Epithelial cell of esophagus (primary cell): ENCODE data around the gene VAV1.
A peak's percentile ranks its signal among the peaks of the same experiment; 100 is the strongest.

Experiments
- DNase-seq: peaks from one replicate; pipeline ENCODE4 v3.0.0; 2010; ENCODE audit warnings: low read depth
- H3K4me3 ChIP-seq: 2 replicates; pipeline ENCODE4 v1.5.1; 2011; ENCODE audit warnings: mild to moderate bottlenecking, low read length, control low read depth
- TF ChIP-seq, protein P1 (sequence below): IDR thresholded peaks from 2 replicates; pipeline ENCODE4 v1.5.1; 2011; ENCODE audit warnings: low read depth, mild to moderate bottlenecking, low read length, control low read depth, inconsistent platforms; ENCODE audit not compliant: insufficient read depth; ENCODE audit errors: missing control alignments

Gene VAV1

DNA sequence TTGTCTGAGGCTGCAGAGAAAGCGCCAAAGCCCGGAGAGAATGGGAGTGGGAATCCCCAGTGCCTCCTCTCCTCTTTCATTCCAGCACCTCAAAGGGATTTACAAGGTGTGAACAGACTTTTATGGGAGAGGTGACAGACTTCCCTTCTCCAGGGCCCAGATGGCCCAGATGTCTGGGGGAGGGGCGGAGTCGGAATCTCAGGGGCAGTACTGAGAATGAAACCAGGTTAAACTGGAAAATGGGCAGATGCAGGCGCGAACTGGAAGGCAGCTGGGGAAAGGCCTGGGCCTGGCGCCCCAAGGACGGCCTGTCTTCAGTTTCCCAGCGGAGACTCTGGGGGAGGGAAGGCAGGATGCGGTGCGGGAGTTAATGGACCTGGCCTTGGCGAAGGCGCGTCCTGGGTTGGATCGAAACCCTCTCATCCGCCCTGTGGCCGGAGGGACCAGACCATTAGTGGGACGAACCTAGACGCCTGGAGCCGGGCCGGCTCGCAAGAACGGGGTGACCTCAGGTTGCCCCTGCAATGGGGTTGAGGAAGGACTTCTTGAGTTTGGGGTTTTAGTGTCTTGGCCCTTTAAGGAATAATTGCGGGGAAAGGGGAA lies 33.6 kb upstream of the VAV1 start:
- peak; percentile 34 for DNase-seq
- peak overlapping the region; percentile 44 for H3K4me3 ChIP-seq
- TF ChIP-seq, protein P1, sequence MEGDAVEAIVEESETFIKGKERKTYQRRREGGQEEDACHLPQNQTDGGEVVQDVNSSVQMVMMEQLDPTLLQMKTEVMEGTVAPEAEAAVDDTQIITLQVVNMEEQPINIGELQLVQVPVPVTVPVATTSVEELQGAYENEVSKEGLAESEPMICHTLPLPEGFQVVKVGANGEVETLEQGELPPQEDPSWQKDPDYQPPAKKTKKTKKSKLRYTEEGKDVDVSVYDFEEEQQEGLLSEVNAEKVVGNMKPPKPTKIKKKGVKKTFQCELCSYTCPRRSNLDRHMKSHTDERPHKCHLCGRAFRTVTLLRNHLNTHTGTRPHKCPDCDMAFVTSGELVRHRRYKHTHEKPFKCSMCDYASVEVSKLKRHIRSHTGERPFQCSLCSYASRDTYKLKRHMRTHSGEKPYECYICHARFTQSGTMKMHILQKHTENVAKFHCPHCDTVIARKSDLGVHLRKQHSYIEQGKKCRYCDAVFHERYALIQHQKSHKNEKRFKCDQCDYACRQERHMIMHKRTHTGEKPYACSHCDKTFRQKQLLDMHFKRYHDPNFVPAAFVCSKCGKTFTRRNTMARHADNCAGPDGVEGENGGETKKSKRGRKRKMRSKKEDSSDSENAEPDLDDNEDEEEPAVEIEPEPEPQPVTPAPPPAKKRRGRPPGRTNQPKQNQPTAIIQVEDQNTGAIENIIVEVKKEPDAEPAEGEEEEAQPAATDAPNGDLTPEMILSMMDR = no peak

DNA sequence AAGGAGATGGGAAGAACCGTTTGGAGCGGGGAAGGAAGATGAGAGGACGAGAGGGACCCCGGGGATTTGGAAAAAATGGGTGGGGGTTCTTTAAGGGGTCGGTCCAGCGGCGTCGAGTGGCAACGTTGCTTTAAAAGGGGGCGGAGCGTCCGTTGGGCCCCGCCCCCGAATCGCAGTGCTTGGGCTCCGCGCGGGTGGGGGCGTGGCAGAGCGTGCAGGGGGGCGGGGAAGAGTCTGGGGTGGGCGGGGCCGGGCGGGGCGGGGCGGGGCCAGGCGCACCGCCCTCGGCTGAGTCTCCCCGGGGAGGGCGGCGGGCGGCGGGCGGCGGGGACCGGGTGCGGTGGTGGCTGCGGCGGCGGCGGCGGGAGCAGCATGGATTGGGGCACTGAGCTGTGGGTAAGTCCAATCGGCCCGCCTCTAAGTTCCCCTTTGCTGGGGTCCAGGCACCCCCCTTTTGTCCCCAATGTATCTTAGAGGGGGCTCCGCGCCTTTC lies 33.1 kb upstream of the VAV1 start, which contains the start of gene TRIP10:
Gene TRIP10 (plus strand): TSS at position 291 of the 493 bp plus-strand sequence. CDS start 82 bp downstream, at position 373.
- TF ChIP-seq, protein P1 = no peak
- DNase-seq = peak; percentile 78
- peak within 1 kb of the TSS; percentile 81 for H3K4me3 ChIP-seq

DNA sequence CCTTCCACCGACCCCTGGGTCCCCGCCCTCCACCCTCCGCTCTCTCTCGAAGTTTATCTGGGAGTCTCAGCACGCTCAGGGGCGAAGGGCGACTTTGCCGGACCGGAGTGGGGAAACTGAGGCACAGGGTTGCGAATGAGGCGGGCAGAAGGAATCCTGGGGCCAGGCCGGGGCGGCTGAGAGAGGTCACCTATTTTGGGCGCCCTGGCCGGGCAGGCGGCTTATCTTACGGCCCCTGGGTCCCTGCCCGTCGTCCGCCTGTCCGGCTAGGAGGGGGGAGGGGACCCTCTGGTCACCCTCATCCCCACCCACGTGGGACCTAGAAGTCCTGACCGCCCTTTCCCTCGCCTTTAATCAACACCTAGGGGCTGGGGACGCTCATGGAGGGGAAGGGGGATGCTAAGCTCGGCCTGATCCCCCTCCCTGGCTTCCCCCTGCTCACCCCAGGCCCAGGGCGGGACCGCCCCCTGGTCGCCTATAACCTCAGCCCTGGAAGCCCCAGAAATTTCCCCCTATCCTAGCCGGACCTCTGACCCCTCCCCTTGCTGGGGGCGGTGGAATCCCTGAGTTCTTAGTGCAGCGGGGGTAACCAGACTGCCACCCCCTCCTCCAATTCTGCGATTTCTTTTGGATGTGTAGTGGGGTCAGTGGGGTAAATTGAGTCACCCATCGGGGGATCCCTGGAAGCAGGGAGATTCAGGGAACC lies 32.5 kb upstream of the VAV1 start:
- TF ChIP-seq, protein P1 = no peak
- no peak for DNase-seq
- H3K4me3 ChIP-seq = peak overlapping the region; percentile 81

DNA sequence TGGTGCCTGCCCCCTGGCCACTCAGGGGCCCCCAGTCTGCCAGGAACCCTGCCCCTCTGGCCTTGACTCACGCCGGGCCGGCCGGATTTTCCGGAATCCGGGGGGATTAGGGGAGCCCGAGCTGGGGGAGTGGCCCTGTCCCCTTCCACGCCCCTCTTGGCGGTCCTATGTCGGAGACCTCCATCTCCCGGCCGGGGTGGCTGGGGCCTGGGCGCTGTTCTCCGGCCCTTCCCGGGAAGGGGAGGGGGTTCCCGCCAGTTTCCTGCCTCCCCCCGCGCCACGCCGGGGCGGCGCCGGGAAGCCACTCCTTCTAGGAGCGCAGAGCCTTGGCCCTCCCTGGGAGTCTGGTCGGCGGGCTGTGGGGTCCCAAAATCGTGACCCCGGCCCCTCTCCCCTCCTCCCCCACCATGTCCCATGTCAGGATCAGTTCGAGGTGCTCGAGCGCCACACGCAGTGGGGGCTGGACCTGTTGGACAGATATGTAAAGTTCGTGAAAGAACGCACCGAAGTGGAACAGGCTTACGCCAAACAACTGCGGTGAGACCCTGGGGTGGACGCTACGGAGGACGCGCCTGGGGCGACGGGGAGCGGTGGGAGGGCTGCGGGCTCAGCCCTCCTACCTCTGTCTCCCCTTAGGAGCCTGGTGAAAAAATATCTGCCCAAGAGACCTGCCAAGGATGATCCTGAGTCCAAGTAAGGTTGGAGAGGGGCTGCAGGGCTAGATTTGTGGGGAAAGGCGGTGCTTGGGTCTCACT lies 31.7 kb upstream of the VAV1 start:
- DNase-seq = peak; percentile 54
- TF ChIP-seq, protein P1 = no peak
- peak overlapping the region; percentile 81 for H3K4me3 ChIP-seq

DNA sequence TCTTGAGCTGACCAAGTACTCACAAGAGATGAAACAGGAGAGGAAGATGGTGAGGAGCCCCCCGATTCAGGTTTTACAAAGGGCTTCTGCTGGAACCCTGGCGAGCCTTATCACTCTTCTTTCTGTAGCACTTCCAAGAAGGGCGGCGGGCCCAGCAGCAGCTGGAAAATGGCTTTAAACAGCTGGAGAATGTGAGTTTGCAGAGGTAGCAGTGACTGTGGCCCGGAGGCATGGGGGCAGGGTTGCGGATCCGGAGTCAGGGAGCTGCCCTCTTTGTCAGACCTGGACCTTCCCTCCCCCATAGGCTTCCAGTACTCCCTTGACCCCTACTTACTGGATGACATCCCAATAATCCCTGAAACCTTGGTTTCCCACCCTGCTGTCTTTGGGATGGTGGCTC lies 29.4 kb upstream of the VAV1 start:
- H3K4me3 ChIP-seq = no peak overlapping the region
- DNase-seq = no peak
- TF ChIP-seq, protein P1 = no peak

DNA sequence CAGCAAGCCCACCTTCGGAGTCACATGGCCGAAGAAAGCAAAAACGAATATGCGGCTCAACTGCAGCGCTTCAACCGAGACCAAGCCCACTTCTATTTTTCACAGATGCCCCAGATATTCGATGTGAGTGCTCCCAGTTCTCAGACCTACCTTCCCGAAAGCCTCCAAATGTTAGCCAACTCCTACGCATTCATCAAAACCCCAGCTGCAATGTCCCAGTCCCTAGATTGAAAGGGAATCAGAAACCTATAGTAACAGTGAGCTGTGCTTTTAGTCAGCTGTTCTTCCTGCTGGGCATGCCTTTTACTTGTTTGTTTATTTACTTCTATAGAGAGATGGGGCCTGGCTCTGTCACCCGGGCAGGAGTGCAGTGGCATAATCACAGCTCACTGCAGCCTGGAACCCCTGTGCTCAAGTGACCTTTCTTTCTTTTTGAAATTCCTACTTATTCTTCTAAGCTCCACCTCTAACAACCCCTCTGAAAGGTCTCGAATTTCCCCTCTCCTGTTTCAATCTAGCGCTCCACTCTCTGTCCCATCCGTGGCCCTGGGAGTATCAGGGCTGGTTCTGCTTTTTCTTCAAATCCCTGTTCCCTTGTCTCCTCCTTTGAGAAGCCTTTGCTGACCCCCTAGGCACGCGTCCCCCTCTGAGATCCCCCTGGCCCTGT lies 28.7 kb upstream of the VAV1 start:
- peak; percentile 41 for DNase-seq
- TF ChIP-seq, protein P1 = no peak
- H3K4me3 ChIP-seq = no peak overlapping the region
